ENCODE data around the gene PIP5K1C.

- TF ChIP-seq CTCF (conservative IDR thresholded peaks at IDR 0.05) (no peak), EZH2 (IDR thresholded peaks at IDR 0.05; ENCODE audit: low read depth) (no peak)
These were observed 20.2 kb upstream of the PIP5K1C start for GRCh38 chr19:3720349-3720917.
